Breast epithelium (tissue), 4 donors: ENCODE measurements around the gene MRPL54. TPM values are rescaled to one million over a fixed set of nuclear protein-coding genes. Genes with fewer than 3 reads are reported as not detected.

Experiments
- DNase-seq, 2 donors: peaks; one replicate each; pipeline ENCODE4 v3.0.0-alpha.2; 2019; ENCODE audit warnings: low spot score in 2 of 2
- H3K27ac ChIP-seq, 2 donors: fragments of 200-600 bp; sonication (generic) in 1 of 2; one replicate each; pipeline ENCODE4 v1.5.1; 2016 to 2019; ENCODE audit warnings: mild to moderate bottlenecking in 1 of 2
- H3K27me3 ChIP-seq, 2 donors: fragments of 200-600 bp; sonication (generic) in 1 of 2; one replicate each; pipeline versions ENCODE4 v1.5.1 to v1.6.0; 2017 to 2019; ENCODE audit warnings: control low read depth in 1 of 2, mild to moderate bottlenecking in 1 of 2
- H3K36me3 ChIP-seq: fragments of 200-600 bp; one replicate; pipeline ENCODE4 v1.5.1; 2019
- H3K4me1 ChIP-seq, 2 donors: fragments of 200-600 bp; sonication (generic); one replicate each; pipeline ENCODE4 v1.5.1; 2016 to 2019; ENCODE audit warnings: control low read depth in 1 of 2
- H3K4me3 ChIP-seq, 3 donors: fragments of 200-600 bp; sonication (generic); 1 replicate in 2 of 3; 2 replicates in 1 of 3; pipeline ENCODE4 v1.5.1; 2016 to 2019; ENCODE audit warnings: mild to moderate bottlenecking in 3 of 3, moderate library complexity in 2 of 3
- H3K9me3 ChIP-seq, 2 donors: fragments of 200-600 bp; sonication (generic) in 1 of 2; one replicate each; pipeline ENCODE4 v1.5.1; 2016 to 2019; ENCODE audit warnings: control low read depth in 1 of 2
- POLR2A ChIP-seq: fragments of 450-650 bp; IDR thresholded peaks from one replicate; pipeline ENCODE4 v1.6.1; 2016; ENCODE audit warnings: antibody characterized with exemption, mild to moderate bottlenecking, moderate library complexity
- POLR2AphosphoS5 ChIP-seq, 3 donors: sonication (generic); formaldehyde crosslinking; IDR thresholded peaks; one replicate each; pipeline ENCODE4 v1.6.1; 2017; ENCODE audit warnings: antibody characterized with exemption in 3 of 3
- intact Hi-C: fragments of 100-400 bp; cut with DNase I; formaldehyde crosslinking; loops from one replicate; pipeline ENCODE4 v1.15.1; 2023; ENCODE audit warnings: low total_unique reads
- total RNA-seq, 3 donors: library from RNA; depleted of rRNA; stranded (reverse); fragments of >200 nt; gene quantifications; one replicate each; pipeline ENCODE4 v1.1.0, GENCODE V29; 2016
- TF ChIP-seq, protein P1 (sequence below), 3 donors: fragments of 450-650 bp; IDR thresholded peaks; one replicate each; pipeline ENCODE4 v1.5.1; 2016 to 2017; ENCODE audit warnings: antibody characterized with exemption in 3 of 3, mild to moderate bottlenecking in 3 of 3, moderate library complexity in 3 of 3

The MRPL54 gene
- total RNA-seq, 3 donors from 2014 or later, result 69.9 to 81.5 (median 73.4) TPM

DNA sequence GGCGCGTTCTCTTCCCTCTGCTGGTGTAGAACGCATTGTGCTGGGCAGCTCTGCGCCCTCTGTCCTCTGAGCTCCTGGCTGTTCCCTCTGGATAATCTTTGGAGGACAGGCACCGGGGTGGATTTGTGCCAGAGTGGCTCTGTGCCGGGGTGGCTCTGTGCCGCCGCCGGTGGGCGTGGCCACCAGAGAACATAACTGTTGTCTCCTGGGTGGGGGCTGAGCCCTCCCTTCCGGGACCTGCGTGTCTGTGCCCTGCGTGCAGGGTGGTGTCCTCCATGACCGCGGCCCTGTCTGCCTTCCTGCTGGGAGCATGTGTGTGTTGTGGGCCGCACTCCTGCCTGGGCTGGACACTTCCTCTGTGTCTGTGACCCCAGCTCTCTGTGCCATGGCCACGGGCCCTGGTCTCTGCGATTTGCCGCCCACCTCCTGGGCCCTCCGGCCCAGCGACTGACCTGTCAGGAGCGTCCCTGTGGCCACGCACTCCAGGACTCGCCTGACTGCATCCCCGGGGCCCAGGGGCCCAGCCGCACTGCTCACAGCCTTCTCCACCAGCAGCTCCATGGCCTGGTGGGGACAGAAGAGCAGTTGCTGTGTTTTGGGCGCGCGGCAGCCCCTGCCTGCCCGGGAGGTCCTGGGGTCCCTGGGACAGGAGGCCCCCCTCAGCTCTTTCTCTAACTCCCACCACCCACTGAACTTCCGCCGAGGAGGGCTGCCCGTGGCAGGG lies 46.1 kb downstream of the MRPL54 start:
- intact Hi-C loops, result no loop called here
- no peak overlapping the region for H3K27ac ChIP-seq
- no peaks in the 10 kb centered on the region for H3K4me1 ChIP-seq
- peaks cover 0 to 8% of the 10 kb centered on the region in 2 donors for H3K27me3 ChIP-seq
- H3K9me3 ChIP-seq, result no peaks in the 10 kb centered on the region
- no peaks in the 10 kb centered on the region for H3K36me3 ChIP-seq
- no peak overlapping the region for H3K4me3 ChIP-seq
- no peak for DNase-seq
- TF ChIP-seq, protein P1, sequence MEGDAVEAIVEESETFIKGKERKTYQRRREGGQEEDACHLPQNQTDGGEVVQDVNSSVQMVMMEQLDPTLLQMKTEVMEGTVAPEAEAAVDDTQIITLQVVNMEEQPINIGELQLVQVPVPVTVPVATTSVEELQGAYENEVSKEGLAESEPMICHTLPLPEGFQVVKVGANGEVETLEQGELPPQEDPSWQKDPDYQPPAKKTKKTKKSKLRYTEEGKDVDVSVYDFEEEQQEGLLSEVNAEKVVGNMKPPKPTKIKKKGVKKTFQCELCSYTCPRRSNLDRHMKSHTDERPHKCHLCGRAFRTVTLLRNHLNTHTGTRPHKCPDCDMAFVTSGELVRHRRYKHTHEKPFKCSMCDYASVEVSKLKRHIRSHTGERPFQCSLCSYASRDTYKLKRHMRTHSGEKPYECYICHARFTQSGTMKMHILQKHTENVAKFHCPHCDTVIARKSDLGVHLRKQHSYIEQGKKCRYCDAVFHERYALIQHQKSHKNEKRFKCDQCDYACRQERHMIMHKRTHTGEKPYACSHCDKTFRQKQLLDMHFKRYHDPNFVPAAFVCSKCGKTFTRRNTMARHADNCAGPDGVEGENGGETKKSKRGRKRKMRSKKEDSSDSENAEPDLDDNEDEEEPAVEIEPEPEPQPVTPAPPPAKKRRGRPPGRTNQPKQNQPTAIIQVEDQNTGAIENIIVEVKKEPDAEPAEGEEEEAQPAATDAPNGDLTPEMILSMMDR (IDR thresholded peaks at IDR 0.05), result no peak
- TF ChIP-seq POLR2A, result no peak
- no peak for TF ChIP-seq POLR2AphosphoS5 (IDR thresholded peaks at IDR 0.05)

DNA sequence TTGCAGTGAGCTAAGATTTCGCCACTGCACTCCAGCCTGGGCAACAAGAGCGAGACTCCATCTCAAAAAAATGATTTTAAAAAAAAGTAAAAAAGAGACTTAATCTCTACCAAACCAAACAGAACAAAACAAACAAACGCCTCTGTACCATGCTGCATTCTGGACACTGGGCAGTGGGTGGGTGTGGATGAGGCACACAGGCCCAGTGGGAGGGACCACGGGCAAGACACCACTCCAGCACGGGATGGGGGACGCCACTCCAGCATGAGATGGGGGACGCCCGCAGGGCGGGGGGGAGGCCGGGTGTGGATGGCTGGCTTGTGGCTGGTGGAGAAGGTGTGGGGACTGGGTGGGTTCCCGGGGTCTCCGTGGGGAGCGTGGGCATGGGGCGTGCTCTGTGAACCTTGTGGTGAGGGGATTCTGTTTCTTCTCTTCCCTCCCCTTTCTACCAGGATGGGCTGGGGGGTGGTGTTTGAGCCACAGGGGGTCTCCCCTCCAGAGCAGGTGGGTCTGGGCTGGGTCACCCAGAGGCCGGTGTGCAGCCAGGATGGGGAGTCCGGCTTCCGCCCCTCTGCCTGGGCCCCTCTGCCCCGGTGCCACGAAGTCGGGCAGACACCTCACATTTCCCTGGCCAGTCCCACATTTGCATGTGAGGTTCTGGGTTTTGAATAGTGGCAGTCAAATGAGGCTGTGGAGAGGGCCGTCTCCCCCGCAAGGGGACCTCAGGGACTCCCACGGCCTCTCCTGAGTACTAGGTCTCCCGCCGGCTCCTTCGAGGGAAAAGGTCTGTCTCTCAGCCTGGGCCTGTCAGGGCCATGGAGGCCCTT lies 47.6 kb downstream of the MRPL54 start:
- H3K36me3 ChIP-seq, result no peaks in the 10 kb centered on the region
- DNase-seq, result no peak
- H3K27ac ChIP-seq, result no peak overlapping the region
- no peaks in the 10 kb centered on the region for H3K9me3 ChIP-seq
- no peaks in the 10 kb centered on the region for H3K4me1 ChIP-seq
- peaks cover 0 to 4% of the 10 kb centered on the region in 2 donors for H3K27me3 ChIP-seq
- TF ChIP-seq, protein P1 (IDR thresholded peaks at IDR 0.05), result no peak
- no peak for TF ChIP-seq POLR2A
- TF ChIP-seq POLR2AphosphoS5 (IDR thresholded peaks at IDR 0.05), result no peak
- intact Hi-C loops, result no loop called here
- H3K4me3 ChIP-seq, result no peak overlapping the region

DNA sequence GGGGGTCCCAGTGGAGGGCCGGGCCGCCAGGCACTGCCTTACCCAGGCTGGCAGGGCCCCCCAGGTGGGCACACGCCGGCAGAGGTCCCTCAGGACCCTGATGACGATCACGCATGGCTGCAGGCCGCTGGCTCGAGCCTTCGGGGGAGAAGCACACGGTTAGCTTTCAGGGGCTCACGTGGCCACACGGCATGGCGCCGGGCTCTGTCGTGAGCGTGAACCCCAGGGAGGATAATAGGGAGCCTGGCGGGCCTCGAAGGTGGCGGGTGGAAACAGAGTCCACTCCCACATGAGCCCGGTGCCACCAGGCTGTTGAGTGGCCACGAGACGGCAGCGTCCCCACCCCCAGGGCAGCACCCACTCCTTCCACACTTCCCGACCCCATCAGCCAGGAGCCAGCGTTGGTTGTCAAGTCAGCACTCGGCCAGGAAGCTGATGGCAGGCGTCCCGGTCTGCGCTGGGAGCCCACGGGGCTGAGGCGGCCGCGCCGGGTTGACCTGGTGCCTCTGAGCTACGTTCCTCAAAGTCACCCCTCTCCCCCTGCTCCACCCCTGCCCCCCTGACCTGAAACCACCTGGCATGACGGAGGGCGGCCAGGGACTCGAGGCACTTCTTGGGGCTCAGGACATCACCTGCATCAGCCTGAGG lies 48.4 kb downstream of the MRPL54 start:
- H3K27me3 ChIP-seq, result peaks cover 0 to 4% of the 10 kb centered on the region in 2 donors
- DNase-seq, result no peak
- H3K4me1 ChIP-seq, result no peaks in the 10 kb centered on the region
- no peak overlapping the region for H3K27ac ChIP-seq
- no peaks in the 10 kb centered on the region for H3K36me3 ChIP-seq
- no peak for TF ChIP-seq POLR2AphosphoS5 (IDR thresholded peaks at IDR 0.05)
- TF ChIP-seq POLR2A, result no peak
- TF ChIP-seq, protein P1 (IDR thresholded peaks at IDR 0.05), result no peak
- H3K9me3 ChIP-seq, result no peaks in the 10 kb centered on the region
- intact Hi-C loops, result no loop called here
- H3K4me3 ChIP-seq, result no peak overlapping the region

DNA sequence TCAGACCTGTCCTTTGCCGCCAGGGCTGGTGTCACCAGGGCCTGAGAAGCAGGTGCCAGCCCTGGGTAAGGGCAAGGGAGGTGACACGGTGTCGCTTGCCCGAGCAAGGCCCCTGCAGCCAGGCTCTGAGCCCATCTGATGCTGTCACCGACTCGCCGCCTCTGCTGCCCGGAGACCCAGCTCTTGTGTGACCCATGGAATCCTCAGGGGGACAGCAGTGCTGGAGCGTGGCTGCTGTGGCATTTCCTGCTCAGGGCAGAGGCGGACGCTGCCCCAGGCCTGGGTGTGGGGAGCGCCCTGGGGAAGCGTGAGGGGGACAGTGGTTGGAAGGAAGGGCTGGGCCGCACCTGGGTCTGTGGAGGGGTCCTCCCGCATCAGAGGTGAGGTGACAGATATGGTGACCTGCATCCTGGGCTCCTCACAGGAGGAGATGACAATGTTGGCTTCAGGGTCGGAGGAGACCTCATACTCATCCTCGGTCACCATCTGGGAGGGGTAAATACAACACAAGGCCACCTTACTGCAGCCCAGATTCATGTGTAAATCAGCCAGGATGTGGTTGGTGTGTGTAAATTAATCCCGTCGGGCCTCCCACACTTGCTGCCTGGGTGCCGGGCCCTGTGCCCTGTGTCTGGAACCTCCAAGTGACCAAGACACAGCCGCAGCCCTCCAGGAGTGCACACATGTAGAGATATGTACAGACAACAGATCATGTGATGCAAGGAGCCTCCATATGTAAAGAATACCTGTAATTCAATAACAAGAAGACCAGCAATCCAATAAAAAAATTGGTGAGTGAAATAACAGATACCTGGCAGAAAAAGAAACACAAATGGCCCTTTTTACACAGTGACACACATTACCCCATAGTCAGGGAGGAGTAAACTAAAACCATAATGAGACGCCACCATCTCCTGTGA lies 51.3 kb downstream of the MRPL54 start:
- H3K27ac ChIP-seq, result no peak overlapping the region
- peaks cover 0 to 4% of the 10 kb centered on the region in 2 donors for H3K27me3 ChIP-seq
- no peaks in the 10 kb centered on the region for H3K4me1 ChIP-seq
- no peak for DNase-seq
- H3K4me3 ChIP-seq, result no peak overlapping the region
- intact Hi-C loops, result no loop called here
- no peak for TF ChIP-seq POLR2A
- TF ChIP-seq, protein P1 (IDR thresholded peaks at IDR 0.05), result no peak
- TF ChIP-seq POLR2AphosphoS5 (IDR thresholded peaks at IDR 0.05), result no peak
- H3K9me3 ChIP-seq, result no peaks in the 10 kb centered on the region
- no peaks in the 10 kb centered on the region for H3K36me3 ChIP-seq
